ENCODE results near the gene R3HDML.
A peak's percentile ranks its signal among the peaks of the same experiment; 100 is the strongest.

Gene R3HDML

GRCh38 chr20:44367746-44368145 lies 30.9 kb downstream of the R3HDML start:
- DNase-seq, result no peak

- DNase-seq, result no peak
Observed at GRCh38 chr20:44370639-44371218, 33.9 kb downstream of the R3HDML start.

- DNase-seq, result no peak
Observed at GRCh38 chr20:44382641-44383040, 45.8 kb downstream of the R3HDML start.

- DNase-seq, result peak; percentile 81
Observed at GRCh38 chr20:44384423-44385027, 47.7 kb downstream of the R3HDML start.

- peak; percentile 67 for DNase-seq
Observed at GRCh38 chr20:44388466-44389023, 51.7 kb downstream of the R3HDML start.

- DNase-seq, result no peak
Observed at GRCh38 chr20:44389871-44390270, 53.0 kb downstream of the R3HDML start.

- no peak for DNase-seq
Observed at GRCh38 chr20:44390280-44390679, 53.4 kb downstream of the R3HDML start.

GRCh38 chr20:44392088-44392775 lies 55.4 kb downstream of the R3HDML start:
- no peak for DNase-seq

GRCh38 chr20:44392776-44393607 lies 56.1 kb downstream of the R3HDML start:
- DNase-seq, result no peak

- DNase-seq, result no peak
Observed at GRCh38 chr20:44393608-44394451, 57.0 kb downstream of the R3HDML start.

GRCh38 chr20:44394452-44394701 lies 57.5 kb downstream of the R3HDML start:
- DNase-seq, result no peak

GRCh38 chr20:44394702-44395460 lies 58.0 kb downstream of the R3HDML start:
- no peak for DNase-seq

- DNase-seq, result no peak
Observed at GRCh38 chr20:44395461-44396340, 58.9 kb downstream of the R3HDML start.

- DNase-seq, result no peak
Observed at GRCh38 chr20:44396369-44397130, 59.7 kb downstream of the R3HDML start.

GRCh38 chr20:44398335-44398734 lies 61.5 kb downstream of the R3HDML start:
- no peak for DNase-seq

- no peak for DNase-seq
Observed at GRCh38 chr20:44399446-44399845, 62.6 kb downstream of the R3HDML start.

GRCh38 chr20:44400671-44400969 lies 63.8 kb downstream of the R3HDML start:
- DNase-seq, result no peak

Data from CD4-positive, alpha-beta T cell treated with Interleukin-10 for 1 hour (primary cell).